Measurements from ENCODE around the gene GAP43.

The GAP43 gene

DNA sequence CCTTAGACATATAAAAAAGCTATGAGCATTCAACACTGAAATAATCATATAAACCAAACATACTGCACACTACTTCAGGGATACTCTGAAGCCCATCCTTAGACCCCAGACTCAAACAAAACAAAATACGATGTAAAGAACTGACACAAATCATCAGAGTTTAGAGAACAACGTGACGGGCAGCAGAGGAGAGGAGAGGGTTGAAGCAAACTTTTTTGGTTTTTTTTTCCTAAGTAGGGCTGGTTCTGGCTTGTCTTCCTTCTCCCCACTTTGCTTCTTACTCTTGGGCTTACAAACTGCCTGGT is 34.7 kb downstream of the GAP43 start:
- Histone ChIP-seq H3K4me1 (ENCODE audit: low read length) (peaks cover 96% of the 10 kb centered on the region), H3K9ac (ENCODE audit: low read length) (peak overlapping the region; percentile 94), H4K20me1 (ENCODE audit: insufficient read depth, low read length) (no peaks in the 10 kb centered on the region), H3K27me3 (ENCODE audit: low read depth, low read length) (no peaks in the 10 kb centered on the region), H3K4me3 (ENCODE audit: low read length) (peak overlapping the region; percentile 82), H3K4me2 (ENCODE audit: low read length) (peak overlapping the region; percentile 98), H3K9me3 (ENCODE audit: insufficient read depth, low read length) (no peaks in the 10 kb centered on the region), H3K36me3 (replicated peaks; ENCODE audit: low read depth, low read length) (no peaks in the 10 kb centered on the region), H3K79me2 (ENCODE audit: low read length) (no peaks in the 10 kb centered on the region), H3K27ac (ENCODE audit: low read length) (peak overlapping the region; percentile 97), H2AFZ (ENCODE audit: low read depth, low read length) (peak overlapping the region; percentile 89; the same call in 1 of the 2 replicates)
- TF ChIP-seq EZH2phosphoT487 (IDR thresholded peaks at IDR 0.05; ENCODE audit: low read depth) = no peak
- TF ChIP-seq, protein P1, sequence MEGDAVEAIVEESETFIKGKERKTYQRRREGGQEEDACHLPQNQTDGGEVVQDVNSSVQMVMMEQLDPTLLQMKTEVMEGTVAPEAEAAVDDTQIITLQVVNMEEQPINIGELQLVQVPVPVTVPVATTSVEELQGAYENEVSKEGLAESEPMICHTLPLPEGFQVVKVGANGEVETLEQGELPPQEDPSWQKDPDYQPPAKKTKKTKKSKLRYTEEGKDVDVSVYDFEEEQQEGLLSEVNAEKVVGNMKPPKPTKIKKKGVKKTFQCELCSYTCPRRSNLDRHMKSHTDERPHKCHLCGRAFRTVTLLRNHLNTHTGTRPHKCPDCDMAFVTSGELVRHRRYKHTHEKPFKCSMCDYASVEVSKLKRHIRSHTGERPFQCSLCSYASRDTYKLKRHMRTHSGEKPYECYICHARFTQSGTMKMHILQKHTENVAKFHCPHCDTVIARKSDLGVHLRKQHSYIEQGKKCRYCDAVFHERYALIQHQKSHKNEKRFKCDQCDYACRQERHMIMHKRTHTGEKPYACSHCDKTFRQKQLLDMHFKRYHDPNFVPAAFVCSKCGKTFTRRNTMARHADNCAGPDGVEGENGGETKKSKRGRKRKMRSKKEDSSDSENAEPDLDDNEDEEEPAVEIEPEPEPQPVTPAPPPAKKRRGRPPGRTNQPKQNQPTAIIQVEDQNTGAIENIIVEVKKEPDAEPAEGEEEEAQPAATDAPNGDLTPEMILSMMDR (IDR thresholded peaks at IDR 0.05; ENCODE audit: low read depth, low read length) = no peak

DNA sequence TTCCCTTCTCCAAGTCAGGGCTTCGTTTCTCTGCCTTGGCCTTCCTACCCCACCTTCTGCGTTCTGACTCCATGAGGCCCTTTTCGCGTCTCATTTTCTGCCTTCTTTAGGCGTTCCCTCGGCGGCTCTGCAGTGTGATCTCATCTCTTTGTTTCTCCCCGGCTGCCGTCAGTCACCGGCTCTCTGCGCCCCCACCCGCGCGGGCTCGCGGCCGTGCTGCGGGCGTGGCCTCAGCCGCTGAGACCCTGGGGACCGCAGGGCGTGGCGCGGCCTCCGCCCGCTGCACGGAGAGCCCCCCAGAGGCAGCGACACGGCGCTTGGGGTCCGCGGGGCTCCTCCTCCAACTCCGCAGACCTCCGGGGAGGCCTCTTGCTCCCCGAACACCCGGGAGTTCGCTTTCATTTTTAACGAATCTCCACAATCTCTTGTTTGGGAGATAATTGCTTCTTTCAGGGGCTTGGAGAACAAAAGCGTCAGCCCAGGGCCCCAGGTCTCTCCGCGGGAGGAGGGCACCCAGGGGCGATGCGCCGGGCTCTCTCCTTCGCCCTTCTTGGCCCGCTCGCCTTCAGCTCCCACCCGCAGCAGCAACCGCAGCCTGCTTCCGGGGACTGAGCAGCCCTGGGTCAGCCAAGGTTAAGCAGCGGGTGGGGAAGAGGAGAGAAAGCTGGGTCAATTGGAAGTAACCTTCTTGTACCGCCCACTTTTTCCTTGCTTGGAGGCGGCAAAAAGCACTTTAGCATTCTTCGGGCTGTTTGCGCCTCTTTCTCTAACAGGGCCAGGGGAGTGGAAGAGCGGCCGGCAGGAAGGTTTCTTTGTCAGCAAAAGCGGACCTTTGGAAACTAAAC is 35.2 kb downstream of the GAP43 start:
- Histone ChIP-seq H3K4me1 (ENCODE audit: low read length) (peaks cover 96% of the 10 kb centered on the region), H3K27ac (ENCODE audit: low read length) (peak overlapping the region; percentile 97), H3K79me2 (ENCODE audit: low read length) (no peaks in the 10 kb centered on the region)

DNA sequence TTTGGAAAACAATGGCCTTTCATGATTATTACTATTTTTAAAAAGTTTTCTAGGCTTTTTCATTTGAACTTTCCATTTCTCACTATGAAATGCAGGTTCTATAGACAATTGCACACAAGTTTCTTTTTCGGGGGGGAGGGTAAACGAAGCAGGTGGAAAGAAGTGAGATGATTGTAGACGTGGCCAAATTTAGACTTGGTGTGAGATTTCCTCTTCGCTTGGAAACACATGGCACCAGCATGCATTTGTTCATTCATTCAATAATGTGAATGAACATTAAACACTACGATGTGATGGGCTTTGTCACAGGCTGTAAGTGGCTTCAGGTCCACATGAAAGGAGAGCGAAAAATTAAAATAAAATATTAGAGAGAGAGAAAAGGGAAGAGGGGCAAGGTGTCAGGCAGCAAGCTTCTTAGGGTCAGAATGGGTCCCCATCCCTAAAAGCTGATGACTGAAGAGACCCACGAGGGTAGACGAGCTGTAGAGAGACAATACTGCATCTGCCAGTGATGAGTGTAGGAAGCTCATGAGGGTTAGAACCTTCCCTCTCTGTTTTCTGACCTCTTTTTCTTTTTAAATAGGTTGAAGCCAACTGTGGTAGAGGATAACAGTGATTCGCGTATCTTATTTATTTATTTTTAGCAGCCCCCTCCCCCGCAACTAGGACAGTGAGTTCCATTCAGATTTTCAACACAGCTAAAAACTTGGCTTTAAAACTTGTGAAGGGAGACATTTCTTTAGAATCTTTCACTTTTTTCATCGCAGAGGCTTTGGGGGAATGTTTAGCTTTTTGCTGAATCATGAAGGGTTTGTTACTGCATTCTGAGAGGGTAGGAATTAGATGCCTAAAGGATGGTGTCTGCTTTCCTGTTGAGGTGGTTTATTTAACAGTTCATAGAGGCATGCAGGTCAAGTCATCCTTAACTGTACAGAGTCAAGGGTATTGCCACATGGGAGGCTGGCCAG is 36.2 kb downstream of the GAP43 start:
- Histone ChIP-seq H3K36me3 (replicated peaks; ENCODE audit: low read depth, low read length) (no peaks in the 10 kb centered on the region), H3K79me2 (ENCODE audit: low read length) (no peaks in the 10 kb centered on the region), H3K4me2 (ENCODE audit: low read length) (peak overlapping the region; percentile 98), H3K4me1 (ENCODE audit: low read length) (peaks cover 88% of the 10 kb centered on the region), H3K9ac (ENCODE audit: low read length) (peak overlapping the region; percentile 94), H2AFZ (ENCODE audit: low read depth, low read length) (peak overlapping the region; percentile 89; the same call in 1 of the 2 replicates), H3K9me3 (ENCODE audit: insufficient read depth, low read length) (no peaks in the 10 kb centered on the region), H3K27me3 (ENCODE audit: low read depth, low read length) (no peaks in the 10 kb centered on the region), H4K20me1 (ENCODE audit: insufficient read depth, low read length) (no peaks in the 10 kb centered on the region), H3K27ac (ENCODE audit: low read length) (peak overlapping the region; percentile 97), H3K4me3 (ENCODE audit: low read length) (peak overlapping the region; percentile 82)
- TF ChIP-seq, protein P1 (IDR thresholded peaks at IDR 0.05; ENCODE audit: low read depth, low read length) = no peak
- TF ChIP-seq EZH2phosphoT487 (IDR thresholded peaks at IDR 0.05; ENCODE audit: low read depth) = no peak

More for the DNA sequence above, 35.2 kb downstream of the GAP43 start:
- Histone ChIP-seq H4K20me1 (ENCODE audit: insufficient read depth, low read length) (no peaks in the 10 kb centered on the region), H3K36me3 (replicated peaks; ENCODE audit: low read depth, low read length) (no peaks in the 10 kb centered on the region), H3K27me3 (ENCODE audit: low read depth, low read length) (no peaks in the 10 kb centered on the region), H3K4me3 (ENCODE audit: low read length) (peak overlapping the region; percentile 82), H2AFZ (ENCODE audit: low read depth, low read length) (peak overlapping the region; percentile 89), H3K9ac (ENCODE audit: low read length) (peak overlapping the region; percentile 94), H3K4me2 (ENCODE audit: low read length) (peak overlapping the region; percentile 98), H3K9me3 (ENCODE audit: insufficient read depth, low read length) (no peaks in the 10 kb centered on the region)
- no peak for TF ChIP-seq EZH2phosphoT487 (IDR thresholded peaks at IDR 0.05; ENCODE audit: low read depth)
- TF ChIP-seq, protein P1 (IDR thresholded peaks at IDR 0.05; ENCODE audit: low read depth, low read length) = peak; percentile 26

Measured in OCI-LY3 (cell line).